Measurements from ENCODE around the gene TAP2. TPM values are rescaled to one million over a fixed set of nuclear protein-coding genes. Genes with fewer than 3 reads are reported as not detected.

The TAP2 gene
- total RNA-seq, 4 donors from 2014 or later = 13.6 to 23.3 (median 15.6) TPM

DNA sequence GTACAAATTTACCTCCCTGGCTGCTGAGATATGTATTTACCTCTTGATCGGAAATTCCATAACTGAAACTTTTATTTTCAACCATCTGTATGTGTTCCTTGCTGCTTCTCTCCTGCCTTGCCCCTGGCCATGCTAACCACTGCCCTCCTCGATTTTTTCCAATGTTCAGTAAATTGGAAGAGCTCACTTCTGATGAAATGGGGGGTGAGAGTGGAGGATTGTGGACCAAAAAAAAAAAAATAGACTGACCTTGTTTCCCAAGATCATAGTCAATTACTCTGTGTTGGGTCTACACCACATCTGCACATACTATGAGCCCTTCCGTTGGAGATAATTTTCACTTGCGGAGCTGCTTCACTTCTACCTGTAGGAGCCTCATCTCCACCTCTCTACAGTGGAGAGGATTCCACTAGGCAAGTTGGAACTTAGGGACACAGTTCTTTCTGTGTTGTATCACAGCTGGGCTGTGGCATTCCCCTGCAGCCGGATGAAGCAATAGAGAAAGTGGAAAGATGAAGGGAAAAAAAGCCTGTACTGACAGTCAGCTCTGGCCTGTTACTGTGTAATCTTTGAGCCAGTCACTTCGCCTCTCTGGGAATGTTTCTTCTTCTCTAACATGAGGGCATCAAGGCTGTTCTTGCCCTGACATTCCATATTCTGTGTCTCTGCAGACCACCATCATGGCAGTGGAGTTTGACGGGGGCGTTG, 17.1 kb upstream of the TAP2 start:
- TF ChIP-seq POLR2A (IDR thresholded peaks at IDR 0.05) = no peak
- TF ChIP-seq, protein P1, sequence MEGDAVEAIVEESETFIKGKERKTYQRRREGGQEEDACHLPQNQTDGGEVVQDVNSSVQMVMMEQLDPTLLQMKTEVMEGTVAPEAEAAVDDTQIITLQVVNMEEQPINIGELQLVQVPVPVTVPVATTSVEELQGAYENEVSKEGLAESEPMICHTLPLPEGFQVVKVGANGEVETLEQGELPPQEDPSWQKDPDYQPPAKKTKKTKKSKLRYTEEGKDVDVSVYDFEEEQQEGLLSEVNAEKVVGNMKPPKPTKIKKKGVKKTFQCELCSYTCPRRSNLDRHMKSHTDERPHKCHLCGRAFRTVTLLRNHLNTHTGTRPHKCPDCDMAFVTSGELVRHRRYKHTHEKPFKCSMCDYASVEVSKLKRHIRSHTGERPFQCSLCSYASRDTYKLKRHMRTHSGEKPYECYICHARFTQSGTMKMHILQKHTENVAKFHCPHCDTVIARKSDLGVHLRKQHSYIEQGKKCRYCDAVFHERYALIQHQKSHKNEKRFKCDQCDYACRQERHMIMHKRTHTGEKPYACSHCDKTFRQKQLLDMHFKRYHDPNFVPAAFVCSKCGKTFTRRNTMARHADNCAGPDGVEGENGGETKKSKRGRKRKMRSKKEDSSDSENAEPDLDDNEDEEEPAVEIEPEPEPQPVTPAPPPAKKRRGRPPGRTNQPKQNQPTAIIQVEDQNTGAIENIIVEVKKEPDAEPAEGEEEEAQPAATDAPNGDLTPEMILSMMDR (IDR thresholded peaks at IDR 0.05) = no peak
- intact Hi-C loops (cut with DNase I; ENCODE audit: low total_unique reads) = loop anchor here (2.0 kb wide), 1 partner anchor 17 kb away; the partner anchor contains the start of gene TAP2
- no peak overlapping the region for H3K4me3 ChIP-seq (ENCODE audit: low read depth, poor library complexity, severe bottlenecking)
- DNase-seq (ENCODE audit: low spot score in 2 of 2) = no peak
- 59 to 65% methylated on average over 8 of the region's 8 CpGs for WGBS, 2 donors

DNA sequence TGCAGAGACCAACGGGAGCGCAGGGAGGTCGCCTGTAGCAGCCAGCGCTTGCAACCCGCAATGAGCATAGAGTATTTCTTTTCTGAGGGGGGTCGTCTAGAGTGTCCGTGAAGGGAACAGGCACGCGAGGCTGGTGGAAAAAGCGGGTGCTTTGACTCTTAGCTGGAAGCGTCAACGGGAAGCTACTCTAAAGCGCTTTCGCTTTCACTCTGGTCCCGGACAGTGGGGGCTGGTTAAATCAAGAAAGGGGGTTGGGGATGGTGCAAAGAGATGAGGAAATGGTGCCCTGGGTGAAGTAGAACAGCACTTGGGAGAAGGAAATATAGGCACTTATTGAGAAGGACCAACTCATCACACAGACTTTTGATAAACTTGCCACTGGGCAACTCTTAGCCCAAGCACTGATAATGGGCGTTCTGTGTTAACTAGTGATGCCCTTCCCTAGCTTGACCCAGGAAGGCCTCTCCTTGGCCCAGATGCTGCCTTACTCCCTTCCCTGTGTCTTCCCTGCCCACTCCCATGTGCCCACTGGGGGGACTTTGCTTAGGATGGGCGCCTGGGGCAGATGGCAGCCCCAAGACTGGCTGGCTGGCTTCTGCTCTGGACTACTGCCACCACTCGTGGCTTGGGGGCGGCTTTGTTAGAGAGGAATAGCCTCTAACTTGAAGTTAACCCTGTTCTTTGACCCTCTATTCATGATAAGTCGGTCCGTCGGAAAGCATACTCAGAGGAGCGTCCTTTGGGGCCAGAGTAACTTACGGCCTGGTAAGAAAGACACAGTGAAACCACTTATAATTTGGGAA, 16.0 kb upstream of the TAP2 start:
- no peak for DNase-seq (ENCODE audit: low spot score in 2 of 2)
- intact Hi-C loops (cut with DNase I; ENCODE audit: low total_unique reads) = loop anchor here (2.0 kb wide), 1 partner anchor 16 kb away; the partner anchor contains the start of gene TAP2
- H3K4me3 ChIP-seq (ENCODE audit: low read depth, poor library complexity, severe bottlenecking) = peak overlapping the region; percentile 90
- TF ChIP-seq, protein P1 (IDR thresholded peaks at IDR 0.05) = no peak
- TF ChIP-seq POLR2A (IDR thresholded peaks at IDR 0.05) = no peak
- WGBS, 2 donors = 14 to 16% methylated on average over 23 to 24 of the region's 24 CpGs

DNA sequence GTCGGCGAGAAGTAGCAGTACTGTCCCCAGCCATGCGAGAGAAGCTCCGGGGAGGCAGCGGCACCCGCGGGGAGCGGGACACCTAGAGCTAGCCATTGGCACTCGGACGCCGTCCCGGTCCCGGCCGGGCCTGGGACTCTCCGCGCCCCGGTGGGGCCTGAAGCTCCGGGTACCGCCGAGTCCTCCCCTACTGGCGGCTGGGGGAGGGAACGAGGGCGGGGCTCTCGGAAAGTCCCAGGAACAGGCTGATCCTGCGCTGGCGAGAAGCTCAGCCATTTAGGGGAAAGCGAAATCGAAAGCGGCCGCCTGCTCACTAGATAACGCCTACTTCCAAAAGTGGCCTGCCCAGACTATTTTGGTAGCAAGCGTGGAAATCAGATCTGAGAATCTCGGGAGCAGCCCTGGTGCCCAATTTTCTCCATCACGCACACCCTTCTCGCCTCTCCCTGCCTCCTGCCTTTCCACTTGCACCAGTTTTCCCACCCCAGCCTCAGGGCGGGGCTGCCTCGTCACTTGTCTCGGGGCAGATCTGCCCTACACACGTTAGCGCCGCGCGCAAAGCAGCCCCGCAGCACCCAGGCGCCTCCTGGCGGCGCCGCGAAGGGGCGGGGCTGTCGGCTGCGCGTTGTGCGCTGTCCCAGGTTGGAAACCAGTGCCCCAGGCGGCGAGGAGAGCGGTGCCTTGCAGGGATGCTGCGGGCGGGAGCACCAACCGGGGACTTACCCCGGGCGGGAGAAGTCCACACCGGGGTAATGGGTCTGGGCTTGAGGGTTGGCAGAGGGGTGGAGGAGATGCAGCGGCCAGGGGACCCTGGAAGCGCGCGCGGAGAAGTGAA, 15.2 kb upstream of the TAP2 start, which contains the start of the genes PSMB9 and TAP1:
PSMB9 (plus strand) TSS at position 652 of the 835 bp plus-strand sequence; CDS start at position 690, 38 bp downstream.
TAP1 (minus strand) TSS at position 164 of the 835 bp plus-strand sequence; CDS start at position 96, 68 bp downstream.
- intact Hi-C loops (cut with DNase I; ENCODE audit: low total_unique reads) = loop anchor here (2.0 kb wide), 1 partner anchor 15 kb away; the partner anchor contains the start of gene TAP2
- 0 to 1% methylated on average over 34 to 45 of the region's 68 CpGs for WGBS, 2 donors
- TF ChIP-seq, protein P1 (IDR thresholded peaks at IDR 0.05) = peak in 1 of 3 donors; percentile 65
- peak in 1 of 2 donors; percentile 73 for TF ChIP-seq POLR2A (IDR thresholded peaks at IDR 0.05)
- peak; percentile 95 to 99 for DNase-seq (ENCODE audit: low spot score in 2 of 2)
- peak within 1 kb of the TSS; percentile 90 for H3K4me3 ChIP-seq (ENCODE audit: low read depth, poor library complexity, severe bottlenecking)

DNA sequence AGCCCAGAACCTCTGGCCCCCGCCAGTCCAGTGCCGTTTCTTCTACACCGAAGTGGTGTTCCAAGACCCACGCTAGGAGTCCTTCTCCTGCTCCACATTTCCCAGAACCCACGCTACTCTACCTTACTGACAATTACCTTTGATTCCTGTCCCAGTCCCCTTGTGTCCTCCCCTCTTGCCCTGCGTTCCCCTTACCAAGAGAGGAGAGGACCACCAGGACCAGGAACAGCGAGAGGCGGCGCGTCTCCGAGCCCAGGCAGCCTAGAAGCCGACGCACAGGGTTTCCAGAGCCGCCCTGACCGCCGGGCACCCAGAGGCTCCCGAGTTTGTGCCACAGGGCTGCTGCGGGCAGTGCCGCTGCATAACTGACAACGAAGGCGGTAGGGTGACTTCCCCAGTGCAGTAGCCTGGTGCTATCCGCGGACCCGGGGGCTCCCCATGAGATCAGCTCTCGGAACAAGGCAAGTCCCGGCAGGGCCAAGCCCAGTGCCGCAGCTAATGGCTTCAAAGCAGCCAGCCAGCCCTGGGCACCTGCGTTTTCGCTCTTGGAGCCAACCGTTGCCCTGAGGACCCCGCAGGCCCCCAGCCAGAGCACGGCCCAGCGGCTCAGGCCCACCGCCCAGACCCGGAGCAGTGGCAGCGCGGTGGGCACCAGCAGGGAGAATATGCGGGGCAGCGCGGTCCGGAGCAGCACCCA, 14.5 kb upstream of the TAP2 start:
- intact Hi-C loops (cut with DNase I; ENCODE audit: low total_unique reads) = no loop called here
- peak in 1 of 2 donors; percentile 92 for DNase-seq (ENCODE audit: low spot score in 2 of 2)
- TF ChIP-seq, protein P1 (IDR thresholded peaks at IDR 0.05) = no peak
- no peak for TF ChIP-seq POLR2A (IDR thresholded peaks at IDR 0.05)
- peak overlapping the region; percentile 90 for H3K4me3 ChIP-seq (ENCODE audit: low read depth, poor library complexity, severe bottlenecking)
- 0 to 1% methylated on average over 18 to 28 of the region's 41 CpGs for WGBS, 2 donors

Data from lower leg skin (tissue), 4 donors.